HG03432 (cell line): ENCODE measurements around the gene GOT1.

Experiments used
- ATAC-seq: cut with Tn5 transposase; IDR thresholded peaks from one replicate; pipeline ENCODE4 v1.9.1; 2021; ENCODE audit warnings: mild to moderate bottlenecking, moderate library complexity; ENCODE audit not compliant: unreplicated experiment

Gene GOT1

DNA sequence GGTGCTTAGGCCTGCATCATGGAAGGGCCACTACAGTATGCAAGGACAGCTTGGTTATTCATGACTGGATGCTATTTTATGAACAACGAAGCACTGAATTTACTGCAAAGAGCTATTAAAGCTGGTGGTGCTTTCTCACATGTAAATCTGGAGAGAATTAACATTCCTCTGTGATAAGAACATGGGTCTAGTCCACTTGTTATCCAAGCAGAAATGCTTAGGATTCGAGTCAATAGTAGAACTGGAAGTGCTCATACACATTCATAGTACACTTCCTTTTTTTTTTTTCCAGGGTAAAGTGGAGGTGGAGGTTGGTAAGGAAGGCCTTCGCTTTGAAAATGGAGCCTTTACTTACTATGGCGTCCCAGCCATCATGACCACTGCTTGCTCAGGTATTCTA is 66.3 kb downstream of the GOT1 start:
- ATAC-seq = no peak

GRCh38 chr10:99360934-99361333 is 69.5 kb downstream of the GOT1 start:
- ATAC-seq = no peak

- ATAC-seq = no peak
Measured at GRCh38 chr10:99358101-99358500, 72.3 kb downstream of the GOT1 start.

- ATAC-seq = no peak
Measured at GRCh38 chr10:99357691-99358090, 72.7 kb downstream of the GOT1 start.

- no peak for ATAC-seq
Measured at GRCh38 chr10:99353182-99353581, 77.2 kb downstream of the GOT1 start.

- no peak for ATAC-seq
Measured at GRCh38 chr10:99347672-99348071, 82.8 kb downstream of the GOT1 start.
